Ishikawa (cell line): ENCODE measurements around the gene CCDC192.

ENCODE experiments used
- CEBPB ChIP-seq: IDR thresholded peaks from 2 replicates; pipeline ENCODE4 v1.6.1; 2012
- CREB1 ChIP-seq: IDR thresholded peaks from 2 replicates; pipeline ENCODE4 v1.6.1; 2012; ENCODE audit warnings: low read depth
- EGR1 ChIP-seq: IDR thresholded peaks from 2 replicates; pipeline ENCODE4 v1.6.1; 2012
- EP300 ChIP-seq: IDR thresholded peaks from 2 replicates; pipeline ENCODE4 v1.6.1; 2012; ENCODE audit warnings: borderline replicate concordance
- FOXM1 ChIP-seq: IDR thresholded peaks from 2 replicates; pipeline ENCODE4 v1.6.1; 2012; ENCODE audit warnings: low read depth, borderline replicate concordance
- MAX ChIP-seq: IDR thresholded peaks from 2 replicates; pipeline ENCODE4 v1.6.1; 2012
- NFIC ChIP-seq: IDR thresholded peaks from 2 replicates; pipeline ENCODE4 v1.6.1; 2012
- RAD21 ChIP-seq: IDR thresholded peaks from 2 replicates; pipeline ENCODE4 v1.6.1; 2012; ENCODE audit warnings: low read depth
- REST ChIP-seq: IDR thresholded peaks from 2 replicates; pipeline ENCODE4 v1.6.1; 2012; ENCODE audit warnings: low read depth, mild to moderate bottlenecking
- TAF1 ChIP-seq: IDR thresholded peaks from 2 replicates; pipeline ENCODE4 v1.6.1; 2012; ENCODE audit warnings: low read depth, mild to moderate bottlenecking
- TCF12 ChIP-seq: IDR thresholded peaks from 2 replicates; pipeline ENCODE4 v1.6.1; 2012; ENCODE audit warnings: low read depth
- TEAD4 ChIP-seq: IDR thresholded peaks from 2 replicates; pipeline ENCODE4 v1.6.1; 2012
- USF1 ChIP-seq: IDR thresholded peaks from 2 replicates; pipeline ENCODE4 v1.6.1; 2012
- YY1 ChIP-seq: IDR thresholded peaks from 2 replicates; pipeline ENCODE4 v1.6.1; 2012; ENCODE audit warnings: low read depth
- ZBTB7A ChIP-seq: IDR thresholded peaks from 2 replicates; pipeline ENCODE4 v1.6.1; 2012; ENCODE audit warnings: low read depth

The CCDC192 gene

DNA sequence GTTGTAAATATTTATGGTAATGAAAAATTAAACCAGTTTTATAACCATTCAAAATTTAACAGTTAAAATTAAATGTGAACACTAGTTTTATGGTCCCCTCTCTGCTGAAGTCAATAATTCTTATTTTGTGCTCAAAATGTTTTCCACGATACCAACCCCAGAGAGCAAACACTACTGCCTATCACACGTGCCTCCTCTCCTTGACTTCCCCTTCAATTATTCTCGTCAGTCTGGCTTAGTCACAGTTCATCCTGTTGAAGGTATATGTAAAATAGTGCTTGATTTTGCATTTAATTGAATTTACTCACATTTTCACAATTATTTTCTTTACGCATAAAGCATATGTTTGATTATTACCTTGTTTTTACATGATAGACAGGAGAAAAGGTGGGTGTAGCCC, 148.8 kb downstream of the CCDC192 start:
- TF ChIP-seq YY1 (no peak), FOXM1 (no peak), TAF1 (no peak), TCF12 (no peak), EP300 (no peak), USF1 (no peak), RAD21 (no peak), ZBTB7A (no peak), CREB1 (no peak), REST (no peak), NFIC (no peak), MAX (no peak), TEAD4 (no peak), CEBPB (no peak), EGR1 (no peak)

DNA sequence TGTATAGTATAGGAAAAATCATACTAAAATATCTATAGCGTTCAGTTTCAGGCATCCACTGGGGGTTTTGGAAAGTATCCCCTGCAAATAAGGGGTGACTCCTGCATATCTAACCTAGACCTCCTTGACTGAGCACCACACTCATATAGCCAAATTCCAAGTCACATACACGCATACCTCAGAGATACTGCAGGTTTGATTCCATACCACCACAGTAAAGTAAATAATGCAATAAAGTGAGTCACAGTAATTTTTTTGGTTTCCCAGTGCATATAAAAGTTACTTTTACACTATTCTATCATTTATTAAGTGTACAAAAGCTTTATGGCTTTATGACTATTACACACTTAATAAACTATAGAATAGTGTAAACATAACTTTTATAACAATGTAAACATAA, 151.3 kb downstream of the CCDC192 start:
- no peak for TF ChIP-seq CEBPB
- TF ChIP-seq TEAD4: no peak
- no peak for TF ChIP-seq EP300
- no peak for TF ChIP-seq CREB1
- no peak for TF ChIP-seq YY1
- TF ChIP-seq RAD21: no peak
- TF ChIP-seq TAF1: no peak
- no peak for TF ChIP-seq USF1
- no peak for TF ChIP-seq EGR1
- TF ChIP-seq NFIC: no peak
- no peak for TF ChIP-seq REST
- TF ChIP-seq ZBTB7A: no peak
- TF ChIP-seq MAX: no peak
- no peak for TF ChIP-seq TCF12
- no peak for TF ChIP-seq FOXM1

DNA sequence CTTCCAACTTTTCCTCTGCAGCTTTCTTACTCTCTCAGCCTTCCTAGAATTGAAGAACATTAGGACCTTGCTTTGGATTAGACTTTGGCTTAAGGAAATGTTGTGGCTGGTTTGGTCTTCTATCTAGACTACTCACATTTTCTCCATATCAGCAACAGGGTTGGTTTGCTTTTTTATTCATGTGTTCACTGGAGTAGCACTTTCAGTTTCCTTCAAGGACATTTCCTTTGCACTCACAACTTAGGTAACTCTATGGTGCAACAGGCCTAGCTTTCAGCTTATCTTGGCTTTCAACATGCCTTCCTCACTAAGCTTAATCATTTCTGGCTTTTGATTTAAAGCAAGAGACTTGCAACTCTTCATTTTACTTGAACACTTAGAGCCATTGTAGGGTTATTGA, 153.1 kb downstream of the CCDC192 start:
- TF ChIP-seq EP300: no peak
- no peak for TF ChIP-seq CREB1
- no peak for TF ChIP-seq REST
- TF ChIP-seq EGR1: no peak
- no peak for TF ChIP-seq CEBPB
- no peak for TF ChIP-seq USF1
- no peak for TF ChIP-seq RAD21
- no peak for TF ChIP-seq MAX
- no peak for TF ChIP-seq TEAD4
- TF ChIP-seq YY1: no peak
- TF ChIP-seq ZBTB7A: no peak
- no peak for TF ChIP-seq TAF1
- no peak for TF ChIP-seq NFIC
- no peak for TF ChIP-seq TCF12
- TF ChIP-seq FOXM1: no peak

GRCh38 chr5:127858116-127858784, 155.1 kb downstream of the CCDC192 start:
- TF ChIP-seq YY1 (no peak), MAX (no peak), FOXM1 (no peak), EGR1 (no peak), NFIC (no peak), TAF1 (no peak), TEAD4 (no peak), USF1 (no peak), TCF12 (no peak), ZBTB7A (no peak), REST (no peak)
